ENCODE data around the gene UGGT1.

GRCh38 chr2:128064353-128064752, 26.6 kb upstream of the UGGT1 start:
- no peak for TF ChIP-seq GATA3 (IDR thresholded peaks at IDR 0.05; ENCODE audit: low read depth, low read length)
- TF ChIP-seq GATA2 (IDR thresholded peaks at IDR 0.05; ENCODE audit: low read depth, low read length) = no peak

Data from SH-SY5Y (cell line).